Activated naive CD4-positive, alpha-beta T cell treated with anti-CD3 and anti-CD28 coated beads for 36 hours (primary cell): Measurements from ENCODE around the gene WDR45B. TPM values are rescaled to one million over a fixed set of nuclear protein-coding genes. Genes with fewer than 3 reads are reported as not detected.

ENCODE experiments used
- CTCF ChIA-PET: fragments of 350-600 bp; sonication (Branson Sonifier 250); formaldehyde crosslinking; loops from one replicate; lab custom pipeline; 2021; ENCODE audit warnings: antibody characterized with exemption; lab: Charles Lee
- DNase-seq: peaks from one replicate; pipeline ENCODE4 v3.0.0-alpha.2; 2020
- H3K27ac Mint-ChIP-seq: one replicate; pipeline ENCODE4 v1.8.0; 2021; ENCODE audit warnings: mild to moderate bottlenecking, mixed read lengths
- H3K27me3 Mint-ChIP-seq: one replicate; pipeline ENCODE4 v1.8.0; 2021; ENCODE audit warnings: low read depth, mixed read lengths
- H3K36me3 Mint-ChIP-seq: one replicate; pipeline ENCODE4 v1.8.0; 2021; ENCODE audit warnings: low read depth, mixed read lengths
- H3K4me1 Mint-ChIP-seq: one replicate; pipeline ENCODE4 v1.8.0; 2021; ENCODE audit warnings: low read depth, mixed read lengths
- H3K4me3 Mint-ChIP-seq: one replicate; pipeline ENCODE4 v1.8.0; 2021; ENCODE audit warnings: mild to moderate bottlenecking, moderate library complexity, mixed read lengths
- H3K9me3 Mint-ChIP-seq: one replicate; pipeline ENCODE4 v1.8.0; 2021; ENCODE audit warnings: mixed read lengths
- intact Hi-C: fragments of 100-400 bp; cut with micrococcal nuclease; formaldehyde crosslinking; loops from one replicate; pipeline ENCODE4 v1.15.1; 2023
- total RNA-seq, 2 experiments: library from RNA; stranded (reverse); gene quantifications; one replicate each; pipeline ENCODE4 v1.2.3, GENCODE V29; 2021

The WDR45B gene
- total RNA-seq = 10 to 100 TPM; 23.2 to 25.0 TPM

DNA sequence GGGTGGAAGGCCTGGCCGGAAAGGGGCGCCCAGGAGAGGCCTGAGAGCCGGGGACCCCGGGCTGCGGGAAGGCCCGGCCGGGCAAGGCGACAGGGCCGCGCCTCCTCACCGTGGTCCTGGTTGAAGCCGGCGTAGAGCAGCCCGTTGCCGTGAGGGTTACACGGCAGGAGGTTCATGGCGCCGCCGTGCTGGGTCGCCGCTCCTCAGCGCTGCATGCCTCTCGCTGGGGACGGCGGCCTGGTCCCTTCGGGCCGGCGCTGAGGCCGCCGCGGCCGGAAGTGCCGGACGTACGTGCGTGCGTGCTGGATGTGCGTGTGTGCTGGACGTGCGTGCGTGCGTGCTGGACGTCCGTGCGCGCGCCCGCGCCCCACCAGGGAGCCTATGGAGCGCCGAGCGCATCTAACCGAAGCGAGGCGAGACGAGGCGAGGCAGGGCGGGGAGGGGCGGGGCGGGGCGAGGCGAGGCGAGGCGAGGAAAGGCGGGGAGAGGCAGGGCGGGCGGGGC is at the start of gene WDR45B:
WDR45B (minus strand) TSS at position 280 of the 504 bp plus-strand sequence; CDS start at position 176, 104 bp downstream.
- H3K36me3 Mint-ChIP-seq = peaks cover 9% of the 10 kb centered on the region
- intact Hi-C loops = loop anchor here (1.0 to 5.0 kb wide), 4 partner anchors 49 to 198 kb away; partner anchors contain the start of genes CYBC1, FN3KRP, RAB40B and TBCD
- H3K4me1 Mint-ChIP-seq = peaks cover 25% of the 10 kb centered on the region

DNA sequence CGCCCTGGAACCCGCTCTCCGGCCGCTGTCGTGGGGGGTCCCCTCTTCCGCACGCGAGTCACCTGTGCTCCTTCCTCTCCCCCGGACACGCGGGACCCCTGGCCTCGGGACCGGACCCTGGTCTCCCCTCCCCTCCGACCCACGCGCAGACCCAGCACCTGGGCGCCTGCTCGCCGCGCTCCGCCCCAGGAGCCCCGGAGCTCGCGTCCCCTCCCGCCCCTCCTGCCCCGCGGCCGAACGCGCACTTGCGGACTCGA is 49.5 kb upstream of the WDR45B start:
- H3K36me3 Mint-ChIP-seq = peaks cover 3% of the 10 kb centered on the region
- intact Hi-C loops = loop anchor here (1.0 to 5.0 kb wide), 4 partner anchors 19 to 279 kb away; partner anchors contain the start of genes FN3KRP, HEXD, OGFOD3 and TBCD
- H3K4me1 Mint-ChIP-seq = peaks cover 9% of the 10 kb centered on the region
- CTCF ChIA-PET = no interaction called here
- peaks cover 7% of the 10 kb centered on the region for H3K9me3 Mint-ChIP-seq
- no peak for DNase-seq
- peaks cover 5% of the 10 kb centered on the region for H3K27me3 Mint-ChIP-seq
- no peak overlapping the region for H3K27ac Mint-ChIP-seq
- H3K4me3 Mint-ChIP-seq = peak overlapping the region; percentile 57

More for the DNA sequence above, at the start of gene WDR45B:
- Mint-ChIP-seq H3K9me3 (no peaks in the 10 kb centered on the region), H3K4me3 (peak within 1 kb of the TSS; percentile 80), H3K27ac (no peak within 1 kb of the TSS), H3K27me3 (no peaks in the 10 kb centered on the region)
- CTCF ChIA-PET = no interaction called here
- peak; percentile 88 for DNase-seq

DNA sequence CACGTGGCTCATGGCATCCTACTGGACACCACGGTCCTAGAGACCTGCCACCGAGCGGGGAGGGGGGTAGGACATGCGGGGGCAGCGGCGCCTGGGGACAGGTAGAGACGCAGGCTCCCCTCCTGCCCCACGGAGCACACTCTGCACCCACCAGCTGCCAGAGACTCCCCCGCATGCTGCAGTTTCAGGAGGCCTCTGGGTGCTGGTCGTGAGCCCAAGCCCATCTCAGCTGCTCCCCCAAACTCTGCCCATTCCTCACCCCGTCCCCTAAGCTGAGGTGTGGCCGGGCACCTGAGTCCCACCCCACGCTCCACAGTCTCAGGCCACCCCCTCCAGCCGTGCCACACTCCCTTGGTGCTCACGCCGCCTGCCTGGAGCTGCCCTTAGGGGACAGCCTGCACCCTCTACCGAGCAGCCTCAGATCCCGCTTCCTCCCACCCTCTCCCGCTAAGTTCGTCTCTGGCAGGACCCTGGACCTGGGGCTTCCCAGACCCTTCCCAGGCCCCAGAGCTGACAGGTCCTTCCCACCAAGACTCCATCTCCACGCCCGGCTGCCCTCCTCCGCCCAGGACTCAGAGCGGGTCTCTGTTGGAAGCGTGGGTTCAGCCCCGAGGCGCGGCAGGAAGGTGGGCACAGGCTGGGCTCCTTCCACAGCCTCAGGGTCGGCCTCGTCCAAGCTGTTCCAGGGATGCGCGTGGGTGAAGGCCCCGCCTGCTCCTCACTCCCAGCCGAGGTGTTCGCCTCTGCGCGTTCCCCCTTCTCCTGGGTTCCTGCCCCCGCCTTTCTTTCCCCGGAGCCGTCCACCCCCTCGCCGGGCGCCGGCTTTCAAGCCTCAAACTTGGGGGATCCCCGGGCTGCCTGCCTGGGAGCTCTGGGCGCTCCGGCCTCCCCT is 48.9 kb upstream of the WDR45B start:
- H3K4me1 Mint-ChIP-seq = peaks cover 9% of the 10 kb centered on the region
- peaks cover 7% of the 10 kb centered on the region for H3K9me3 Mint-ChIP-seq
- peaks cover 5% of the 10 kb centered on the region for H3K27me3 Mint-ChIP-seq
- H3K4me3 Mint-ChIP-seq = peak overlapping the region; percentile 57
- peak; percentile 33 for DNase-seq
- H3K36me3 Mint-ChIP-seq = peaks cover 3% of the 10 kb centered on the region
- no peak overlapping the region for H3K27ac Mint-ChIP-seq
- CTCF ChIA-PET = no interaction called here
- intact Hi-C loops = loop anchor here (5.0 kb wide), 2 partner anchors 50 to 55 kb away; partner anchors contain the start of genes TBCD and WDR45B

DNA sequence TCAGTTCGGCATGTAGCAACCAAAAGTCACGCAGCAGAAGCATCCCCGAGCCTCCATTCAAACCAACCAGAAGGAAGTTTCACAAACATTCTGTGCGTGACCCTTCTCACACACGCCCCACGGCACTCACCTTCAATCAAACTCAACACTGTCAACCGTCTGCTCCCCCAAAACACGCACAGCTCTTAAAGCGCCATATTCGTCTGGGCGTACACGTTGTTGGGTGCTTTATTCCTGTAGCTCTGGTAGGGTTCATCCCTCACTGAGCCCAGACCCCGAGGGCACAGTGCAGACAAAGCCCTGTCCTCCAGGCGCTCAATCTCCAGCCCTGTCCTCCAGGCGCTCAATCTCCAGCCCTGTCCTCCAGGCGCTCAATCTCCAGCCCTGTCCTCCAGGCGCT is 48.0 kb upstream of the WDR45B start:
- H3K4me3 Mint-ChIP-seq = no peak overlapping the region
- H3K27me3 Mint-ChIP-seq = peaks cover 5% of the 10 kb centered on the region
- peaks cover 3% of the 10 kb centered on the region for H3K36me3 Mint-ChIP-seq
- CTCF ChIA-PET = no interaction called here
- no peak for DNase-seq
- intact Hi-C loops = loop anchor here (5.0 kb wide), 2 partner anchors 49 to 56 kb away; partner anchors contain the start of genes TBCD and WDR45B
- peaks cover 13% of the 10 kb centered on the region for H3K4me1 Mint-ChIP-seq
- H3K27ac Mint-ChIP-seq = no peak overlapping the region
- H3K9me3 Mint-ChIP-seq = peaks cover 7% of the 10 kb centered on the region

DNA sequence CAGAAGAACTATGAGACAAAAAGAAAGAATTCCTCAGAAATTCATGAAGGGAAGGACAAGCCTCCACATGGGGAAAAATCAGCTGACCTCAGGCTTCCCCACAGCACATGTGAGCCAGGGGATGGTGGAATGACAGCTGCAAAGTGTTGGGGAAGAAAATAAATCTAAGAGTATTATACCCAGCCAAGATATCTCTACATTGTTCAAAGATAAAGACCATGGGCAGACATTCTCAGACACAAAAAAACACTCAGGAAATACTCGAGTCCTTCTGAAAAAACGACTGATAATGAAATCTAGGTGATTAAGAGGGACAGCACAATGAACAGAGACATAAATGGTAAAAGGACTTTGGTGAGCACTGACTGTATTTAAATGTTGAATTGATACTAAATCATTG is 46.4 kb upstream of the WDR45B start:
- peaks cover 7% of the 10 kb centered on the region for H3K9me3 Mint-ChIP-seq

DNA sequence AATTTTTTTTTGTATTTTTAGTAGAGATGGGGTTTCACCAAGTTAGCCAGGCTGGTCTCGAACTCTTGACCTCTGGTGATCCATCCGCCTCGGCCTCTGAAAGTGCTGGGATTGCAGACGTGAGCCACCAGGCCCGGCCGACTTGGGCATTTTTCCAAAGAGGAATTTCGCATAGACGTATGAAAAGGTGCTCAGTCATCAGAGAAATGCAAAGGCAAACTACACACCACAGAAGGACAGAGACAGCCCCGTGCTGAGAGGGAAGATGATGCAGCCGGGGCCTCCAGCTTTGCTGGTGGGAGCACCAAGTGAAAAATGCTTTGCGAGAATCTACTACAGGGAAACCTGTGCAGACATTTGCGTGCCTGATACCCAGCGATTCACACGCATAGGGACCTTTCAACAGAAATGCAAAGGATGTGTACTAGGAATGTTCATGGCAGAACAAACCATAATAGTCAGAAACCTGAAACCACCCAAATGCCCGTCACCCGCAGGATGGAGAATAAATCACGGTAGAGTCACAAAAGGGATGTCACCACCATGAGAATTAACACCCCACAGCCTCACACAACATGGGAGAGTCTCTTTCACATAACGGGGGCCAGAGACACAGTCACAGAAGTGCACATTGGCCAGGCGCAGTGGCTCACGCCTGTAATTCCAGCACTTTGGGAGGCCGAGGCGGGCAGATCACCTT is 45.1 kb upstream of the WDR45B start:
- peaks cover 5% of the 10 kb centered on the region for H3K27me3 Mint-ChIP-seq
- no peak overlapping the region for H3K27ac Mint-ChIP-seq
- intact Hi-C loops = no loop called here
- H3K9me3 Mint-ChIP-seq = peaks cover 7% of the 10 kb centered on the region
- CTCF ChIA-PET = interaction anchor here (0.8 kb wide), 1 partner anchor 25 kb away, joined by 3 read pairs; no protein-coding TSS in a partner anchor
- peaks cover 13% of the 10 kb centered on the region for H3K4me1 Mint-ChIP-seq
- no peak overlapping the region for H3K4me3 Mint-ChIP-seq
- H3K36me3 Mint-ChIP-seq = peaks cover 3% of the 10 kb centered on the region
- no peak for DNase-seq

More for the DNA sequence above, 46.4 kb upstream of the WDR45B start:
- Mint-ChIP-seq H3K27me3 (peaks cover 5% of the 10 kb centered on the region), H3K4me3 (no peak overlapping the region), H3K4me1 (peaks cover 15% of the 10 kb centered on the region), H3K36me3 (peaks cover 3% of the 10 kb centered on the region), H3K27ac (no peak overlapping the region)
- intact Hi-C loops = loop anchor here (5.0 kb wide), 2 partner anchors 47 to 58 kb away; partner anchors contain the start of genes TBCD and WDR45B
- CTCF ChIA-PET = interaction anchor here (0.6 kb wide), 1 partner anchor 295 kb away, joined by 3 read pairs; no protein-coding TSS in a partner anchor
- DNase-seq = no peak

DNA sequence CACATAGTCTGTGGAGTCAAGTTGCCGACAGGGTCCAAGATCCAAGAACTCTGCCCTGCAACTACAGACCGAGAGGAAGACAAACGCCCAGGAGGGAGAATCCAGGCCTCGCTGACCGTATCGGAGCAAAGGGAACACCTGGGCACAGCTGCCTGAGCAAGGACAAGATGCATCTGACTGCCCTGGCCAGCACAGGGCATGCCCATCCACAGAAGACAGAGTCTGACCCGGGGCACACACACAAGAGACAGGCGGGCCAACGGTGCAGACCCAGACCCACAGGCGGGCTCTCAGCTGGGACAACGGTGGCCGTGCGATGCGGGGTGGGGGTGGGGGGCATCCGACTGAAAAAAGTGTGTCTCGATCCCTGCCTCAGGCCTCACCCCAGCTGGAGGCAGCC is 44.0 kb upstream of the WDR45B start:
- H3K27me3 Mint-ChIP-seq = peaks cover 4% of the 10 kb centered on the region
- H3K27ac Mint-ChIP-seq = no peak overlapping the region
- H3K9me3 Mint-ChIP-seq = peaks cover 7% of the 10 kb centered on the region
- CTCF ChIA-PET = interaction anchor here (0.8 kb wide), 1 partner anchor 23 kb away, joined by 3 read pairs; no protein-coding TSS in a partner anchor
- H3K36me3 Mint-ChIP-seq = peaks cover 3% of the 10 kb centered on the region
- peaks cover 12% of the 10 kb centered on the region for H3K4me1 Mint-ChIP-seq
- DNase-seq = no peak
- intact Hi-C loops = no loop called here
- no peak overlapping the region for H3K4me3 Mint-ChIP-seq

DNA sequence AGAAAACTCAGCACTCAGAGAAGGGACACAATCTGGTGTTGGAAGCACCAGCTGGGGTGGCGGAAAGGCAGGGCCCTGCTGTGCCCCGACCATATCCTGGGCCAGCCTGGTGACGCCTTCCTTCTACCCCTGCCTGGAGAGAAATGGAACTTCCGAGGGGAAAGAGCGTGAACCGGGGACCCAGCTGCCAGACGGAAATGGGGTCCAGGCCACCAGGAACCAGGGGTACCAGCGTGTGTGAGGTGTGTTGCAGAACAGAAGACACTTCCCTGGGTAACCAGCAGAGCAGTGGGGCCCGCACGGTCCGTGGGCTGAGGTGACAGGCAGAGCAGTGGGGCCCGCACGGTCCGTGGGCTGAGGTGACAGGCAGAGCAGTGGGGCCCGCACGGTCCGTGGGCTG is 43.5 kb upstream of the WDR45B start:
- Mint-ChIP-seq H3K9me3 (peaks cover 7% of the 10 kb centered on the region), H3K4me1 (peaks cover 8% of the 10 kb centered on the region), H3K27ac (no peak overlapping the region), H3K4me3 (no peak overlapping the region), H3K36me3 (peaks cover 3% of the 10 kb centered on the region), H3K27me3 (no peaks in the 10 kb centered on the region)
- CTCF ChIA-PET = no interaction called here
- intact Hi-C loops = no loop called here
- no peak for DNase-seq

DNA sequence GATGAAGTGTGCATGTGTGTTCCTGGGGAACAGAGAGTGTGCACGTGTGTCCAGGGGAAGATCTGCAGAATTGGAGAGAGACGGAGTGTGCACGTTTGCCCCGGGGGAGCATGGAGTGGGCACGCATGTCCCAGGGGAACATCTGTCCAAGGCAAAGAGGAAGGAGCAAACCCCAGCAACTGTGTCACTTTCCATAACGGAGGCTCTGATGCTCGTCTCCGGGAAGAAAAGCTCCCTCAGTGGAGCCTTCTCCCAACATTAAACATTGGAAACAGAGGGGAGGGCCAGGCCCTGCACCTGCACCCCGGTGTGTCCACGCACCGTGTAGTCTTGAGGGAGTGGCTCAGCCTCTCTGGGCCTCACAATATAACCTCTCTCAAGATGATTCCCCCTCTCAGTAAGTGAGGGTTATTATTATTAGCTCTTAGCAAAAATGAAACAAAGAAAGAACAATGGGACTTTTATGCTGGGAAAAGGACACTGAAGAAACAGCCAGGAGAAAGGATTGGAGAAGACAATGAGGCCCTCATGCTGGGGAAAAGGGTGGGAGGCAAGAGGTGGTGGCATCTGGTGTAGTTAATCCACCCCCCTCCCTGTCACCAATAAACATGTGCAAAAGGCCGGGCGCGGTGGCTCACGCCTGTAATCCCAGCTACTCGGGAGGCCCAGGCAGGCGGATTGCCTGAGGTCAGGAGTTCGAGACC is 42.7 kb upstream of the WDR45B start:
- Mint-ChIP-seq H3K27ac (no peak overlapping the region), H3K9me3 (peaks cover 7% of the 10 kb centered on the region), H3K27me3 (no peaks in the 10 kb centered on the region), H3K36me3 (peaks cover 2% of the 10 kb centered on the region), H3K4me3 (no peak overlapping the region), H3K4me1 (peaks cover 6% of the 10 kb centered on the region)
- CTCF ChIA-PET = no interaction called here
- intact Hi-C loops = no loop called here
- DNase-seq = no peak

DNA sequence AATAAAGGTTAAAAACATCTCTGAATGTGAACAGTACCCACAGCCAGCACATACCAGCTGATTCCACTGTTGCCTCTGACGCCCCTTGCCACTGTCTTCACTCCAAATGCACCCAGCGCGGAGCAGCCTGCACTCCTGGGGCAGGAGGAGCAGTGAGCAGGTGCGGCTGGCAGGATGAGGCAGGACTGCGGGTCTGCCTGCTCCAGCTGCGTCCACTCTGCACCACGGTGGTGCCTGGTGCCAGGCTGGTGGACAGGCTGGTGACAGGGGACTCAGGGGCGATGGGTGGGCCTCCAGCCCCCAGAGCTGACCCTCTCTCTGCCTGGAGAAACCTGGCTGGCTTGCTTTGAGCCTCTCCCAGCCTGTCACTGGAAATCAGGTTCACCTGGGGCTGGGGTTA is 40.8 kb upstream of the WDR45B start:
- DNase-seq = no peak
- peaks cover 2% of the 10 kb centered on the region for H3K36me3 Mint-ChIP-seq
- CTCF ChIA-PET = interaction anchor here (0.9 kb wide), 1 partner anchor 20 kb away, joined by 3 read pairs; no protein-coding TSS in a partner anchor
- H3K4me1 Mint-ChIP-seq = peaks cover 6% of the 10 kb centered on the region
- no peak overlapping the region for H3K4me3 Mint-ChIP-seq
- H3K27ac Mint-ChIP-seq = no peak overlapping the region
- intact Hi-C loops = no loop called here
- H3K27me3 Mint-ChIP-seq = no peaks in the 10 kb centered on the region
- peaks cover 2% of the 10 kb centered on the region for H3K9me3 Mint-ChIP-seq

DNA sequence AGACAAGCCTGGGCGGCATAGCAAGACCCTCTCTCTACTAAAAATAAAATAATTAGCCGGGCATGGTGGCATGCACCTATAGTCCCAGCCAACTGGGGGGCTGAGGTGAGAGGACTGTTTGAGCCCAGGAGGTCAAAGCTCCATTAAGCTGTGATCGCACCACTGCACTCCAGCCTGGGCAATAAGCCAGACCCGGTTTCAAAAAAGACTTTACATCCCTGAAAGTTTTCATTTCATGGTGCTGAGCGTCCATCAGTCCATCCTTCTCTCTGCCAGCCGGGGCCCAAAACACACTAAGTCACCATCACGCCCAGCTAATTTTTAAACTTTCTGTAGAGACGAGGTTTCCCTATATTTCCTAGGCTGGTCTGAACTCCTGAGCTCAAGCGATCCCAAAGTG is 39.6 kb upstream of the WDR45B start:
- Mint-ChIP-seq H3K27ac (no peak overlapping the region), H3K9me3 (no peaks in the 10 kb centered on the region), H3K4me3 (no peak overlapping the region), H3K36me3 (no peaks in the 10 kb centered on the region), H3K4me1 (peaks cover 6% of the 10 kb centered on the region), H3K27me3 (no peaks in the 10 kb centered on the region)
- no peak for DNase-seq
- intact Hi-C loops = no loop called here
- CTCF ChIA-PET = interaction anchor here (0.9 kb wide), 1 partner anchor 19 kb away, joined by 3 read pairs; no protein-coding TSS in a partner anchor
